ENCODE data around the gene APCDD1L. TPM values are rescaled to one million over a fixed set of nuclear protein-coding genes. Genes with fewer than 3 reads are reported as not detected.

APCDD1L gene
- total RNA-seq, 4 donors from 2014 or later: not detected

- Histone ChIP-seq H3K27ac (no peak overlapping the region), H3K27me3 (no peaks in the 10 kb centered on the region), H3K4me3 (no peak overlapping the region), H3K36me3 (no peaks in the 10 kb centered on the region), H3K9me3 (no peaks in the 10 kb centered on the region), H3K4me1 (peaks cover 0 to 3% (median 0%) of the 10 kb centered on the region in 4 donors)
- TF ChIP-seq, protein P1, sequence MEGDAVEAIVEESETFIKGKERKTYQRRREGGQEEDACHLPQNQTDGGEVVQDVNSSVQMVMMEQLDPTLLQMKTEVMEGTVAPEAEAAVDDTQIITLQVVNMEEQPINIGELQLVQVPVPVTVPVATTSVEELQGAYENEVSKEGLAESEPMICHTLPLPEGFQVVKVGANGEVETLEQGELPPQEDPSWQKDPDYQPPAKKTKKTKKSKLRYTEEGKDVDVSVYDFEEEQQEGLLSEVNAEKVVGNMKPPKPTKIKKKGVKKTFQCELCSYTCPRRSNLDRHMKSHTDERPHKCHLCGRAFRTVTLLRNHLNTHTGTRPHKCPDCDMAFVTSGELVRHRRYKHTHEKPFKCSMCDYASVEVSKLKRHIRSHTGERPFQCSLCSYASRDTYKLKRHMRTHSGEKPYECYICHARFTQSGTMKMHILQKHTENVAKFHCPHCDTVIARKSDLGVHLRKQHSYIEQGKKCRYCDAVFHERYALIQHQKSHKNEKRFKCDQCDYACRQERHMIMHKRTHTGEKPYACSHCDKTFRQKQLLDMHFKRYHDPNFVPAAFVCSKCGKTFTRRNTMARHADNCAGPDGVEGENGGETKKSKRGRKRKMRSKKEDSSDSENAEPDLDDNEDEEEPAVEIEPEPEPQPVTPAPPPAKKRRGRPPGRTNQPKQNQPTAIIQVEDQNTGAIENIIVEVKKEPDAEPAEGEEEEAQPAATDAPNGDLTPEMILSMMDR (IDR thresholded peaks at IDR 0.05): no peak
- no peak for TF ChIP-seq POLR2A (IDR thresholded peaks at IDR 0.05)
- DNase-seq: no peak
Observed at GRCh38 chr20:58461899-58462298, 53.3 kb downstream of the APCDD1L start.

- Histone ChIP-seq H3K9me3 (no peaks in the 10 kb centered on the region), H3K27ac (no peak overlapping the region), H3K36me3 (no peaks in the 10 kb centered on the region), H3K27me3 (no peaks in the 10 kb centered on the region), H3K4me1 (peaks cover 0 to 3% (median 0%) of the 10 kb centered on the region in 4 donors), H3K4me3 (no peak overlapping the region)
- DNase-seq: no peak
- TF ChIP-seq, protein P1 (IDR thresholded peaks at IDR 0.05): no peak
- no peak for TF ChIP-seq POLR2A (IDR thresholded peaks at IDR 0.05)
Observed at GRCh38 chr20:58461104-58461503, 54.1 kb downstream of the APCDD1L start.

GRCh38 chr20:58459058-58459750 is 56.0 kb downstream of the APCDD1L start:
- no peak for DNase-seq
- H3K36me3 ChIP-seq: no peaks in the 10 kb centered on the region
- H3K27me3 ChIP-seq: no peaks in the 10 kb centered on the region
- TF ChIP-seq, protein P1 (IDR thresholded peaks at IDR 0.05): no peak
- no peak for TF ChIP-seq POLR2A (IDR thresholded peaks at IDR 0.05)
- peaks cover 0 to 3% (median 0%) of the 10 kb centered on the region in 4 donors for H3K4me1 ChIP-seq
- no peak overlapping the region for H3K27ac ChIP-seq
- H3K9me3 ChIP-seq: no peaks in the 10 kb centered on the region
- no peak overlapping the region for H3K4me3 ChIP-seq

DNA sequence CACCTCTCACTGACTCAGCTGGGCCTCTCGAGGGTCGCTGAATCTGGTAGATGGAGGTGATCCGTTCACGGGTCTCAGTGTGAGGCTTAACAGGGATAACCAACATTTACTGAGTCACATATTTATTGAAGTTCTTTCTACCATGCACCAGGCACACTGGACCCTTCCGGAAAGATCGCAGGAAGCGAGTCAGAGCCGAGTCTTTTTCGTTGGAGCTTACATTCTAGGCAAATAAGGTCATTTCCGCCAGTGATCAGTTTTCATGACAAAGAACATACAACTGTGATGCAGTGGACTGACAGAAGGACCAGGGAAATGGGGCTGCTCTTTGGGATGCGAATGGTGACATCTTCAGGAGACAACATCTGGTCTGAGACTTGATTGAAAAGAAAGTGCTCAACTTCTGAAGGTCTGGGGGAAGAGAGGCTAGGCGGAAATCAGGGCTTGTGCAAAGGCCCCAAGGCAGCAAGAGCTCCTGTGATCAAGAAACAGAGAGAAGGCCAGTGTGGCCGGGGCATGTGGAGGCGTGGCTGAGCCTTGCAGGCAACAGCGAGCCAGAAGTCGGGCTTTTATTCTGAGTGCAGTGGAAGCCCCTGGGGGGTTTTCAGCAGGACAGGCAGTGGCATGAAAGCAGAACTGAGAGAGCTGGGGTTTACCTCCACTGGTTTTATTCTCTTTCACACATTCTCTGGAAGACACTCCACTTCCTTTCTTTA is 56.7 kb downstream of the APCDD1L start:
- TF ChIP-seq POLR2A (IDR thresholded peaks at IDR 0.05): no peak
- TF ChIP-seq, protein P1 (IDR thresholded peaks at IDR 0.05): no peak
- Histone ChIP-seq H3K27ac (no peak overlapping the region), H3K4me1 (peaks cover 0 to 3% (median 0%) of the 10 kb centered on the region in 4 donors), H3K27me3 (no peaks in the 10 kb centered on the region), H3K36me3 (no peaks in the 10 kb centered on the region), H3K4me3 (no peak overlapping the region), H3K9me3 (no peaks in the 10 kb centered on the region)
- no peak for DNase-seq

DNA sequence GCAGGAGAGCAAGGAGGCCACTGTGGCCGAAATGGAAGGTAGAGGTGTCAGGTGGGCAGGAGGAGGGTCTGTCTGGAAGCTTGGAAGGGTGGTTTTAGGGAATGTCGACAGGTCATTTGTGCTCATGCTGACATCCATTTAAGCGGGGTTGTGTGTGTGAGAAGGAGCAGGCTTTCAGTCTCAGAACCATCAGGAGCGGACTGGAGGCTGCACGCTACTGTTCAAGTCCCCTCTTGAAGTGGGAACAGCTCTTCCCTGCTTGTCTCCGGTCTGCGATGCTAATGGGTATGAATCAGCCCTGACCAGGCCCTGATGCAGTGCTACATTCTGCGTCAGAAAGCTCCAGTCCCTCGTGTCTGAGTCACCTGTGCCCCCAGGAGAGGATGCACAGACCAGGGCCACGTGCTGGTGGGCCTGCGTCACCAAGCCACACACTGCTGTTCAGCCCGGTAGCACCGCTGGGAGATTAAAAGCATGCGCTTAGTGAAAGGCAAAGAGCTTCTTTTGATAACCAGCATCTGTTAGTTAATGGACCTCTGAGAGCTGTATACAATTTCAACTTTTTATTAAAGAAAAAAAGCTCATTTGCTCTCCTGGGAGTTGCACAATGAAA is 58.0 kb downstream of the APCDD1L start:
- no peak for DNase-seq

More for the DNA sequence above, 58.0 kb downstream of the APCDD1L start:
- no peak overlapping the region for H3K27ac ChIP-seq
- H3K36me3 ChIP-seq: no peaks in the 10 kb centered on the region
- TF ChIP-seq, protein P1 (IDR thresholded peaks at IDR 0.05): no peak
- no peak for TF ChIP-seq POLR2A (IDR thresholded peaks at IDR 0.05)
- no peaks in the 10 kb centered on the region for H3K9me3 ChIP-seq
- no peak overlapping the region for H3K4me3 ChIP-seq
- H3K27me3 ChIP-seq: no peaks in the 10 kb centered on the region
- H3K4me1 ChIP-seq: peaks cover 0 to 3% (median 0%) of the 10 kb centered on the region in 4 donors

Data from Peyer's patch (tissue), 4 donors.